GM18526 (cell line): Measurements from ENCODE around the gene AGBL4.

Experiments
- POLR2A ChIP-seq: IDR thresholded peaks from 3 replicates; pipeline ENCODE4 v1.6.1; 2011; ENCODE audit not compliant: insufficient read length; ENCODE audit errors: extremely low read depth

Gene AGBL4

GRCh38 chr1:48882020-48882419 lies 1141.7 kb downstream of the AGBL4 start:
- no peak for TF ChIP-seq POLR2A

GRCh38 chr1:48878191-48878940 lies 1145.4 kb downstream of the AGBL4 start:
- no peak for TF ChIP-seq POLR2A

GRCh38 chr1:48876330-48876785 lies 1147.4 kb downstream of the AGBL4 start:
- no peak for TF ChIP-seq POLR2A

GRCh38 chr1:48875552-48876329 lies 1148.0 kb downstream of the AGBL4 start:
- TF ChIP-seq POLR2A, result no peak

GRCh38 chr1:48873944-48874343 lies 1149.8 kb downstream of the AGBL4 start:
- TF ChIP-seq POLR2A, result no peak

- TF ChIP-seq POLR2A, result no peak
Measured at GRCh38 chr1:48870596-48870995, 1153.2 kb downstream of the AGBL4 start.

GRCh38 chr1:48869116-48869893 lies 1154.4 kb downstream of the AGBL4 start:
- no peak for TF ChIP-seq POLR2A

- TF ChIP-seq POLR2A, result no peak
Measured at GRCh38 chr1:48864913-48865312, 1158.8 kb downstream of the AGBL4 start.

- TF ChIP-seq POLR2A, result no peak
Measured at GRCh38 chr1:48859456-48859855, 1164.3 kb downstream of the AGBL4 start.

GRCh38 chr1:48858200-48858920 lies 1165.4 kb downstream of the AGBL4 start:
- no peak for TF ChIP-seq POLR2A

GRCh38 chr1:48853006-48853405 lies 1170.7 kb downstream of the AGBL4 start:
- no peak for TF ChIP-seq POLR2A

- no peak for TF ChIP-seq POLR2A
Measured at GRCh38 chr1:48851638-48852037, 1172.1 kb downstream of the AGBL4 start.

- no peak for TF ChIP-seq POLR2A
Measured at GRCh38 chr1:48848035-48848434, 1175.7 kb downstream of the AGBL4 start.

GRCh38 chr1:48846441-48846840 lies 1177.3 kb downstream of the AGBL4 start:
- TF ChIP-seq POLR2A, result no peak

GRCh38 chr1:48844187-48844586 lies 1179.6 kb downstream of the AGBL4 start:
- TF ChIP-seq POLR2A, result no peak

- no peak for TF ChIP-seq POLR2A
Measured at GRCh38 chr1:48841966-48842365, 1181.8 kb downstream of the AGBL4 start.

- TF ChIP-seq POLR2A, result no peak
Measured at GRCh38 chr1:48841461-48841860, 1182.3 kb downstream of the AGBL4 start.
